ENCODE measurements around the gene ZKSCAN2.

DNA sequence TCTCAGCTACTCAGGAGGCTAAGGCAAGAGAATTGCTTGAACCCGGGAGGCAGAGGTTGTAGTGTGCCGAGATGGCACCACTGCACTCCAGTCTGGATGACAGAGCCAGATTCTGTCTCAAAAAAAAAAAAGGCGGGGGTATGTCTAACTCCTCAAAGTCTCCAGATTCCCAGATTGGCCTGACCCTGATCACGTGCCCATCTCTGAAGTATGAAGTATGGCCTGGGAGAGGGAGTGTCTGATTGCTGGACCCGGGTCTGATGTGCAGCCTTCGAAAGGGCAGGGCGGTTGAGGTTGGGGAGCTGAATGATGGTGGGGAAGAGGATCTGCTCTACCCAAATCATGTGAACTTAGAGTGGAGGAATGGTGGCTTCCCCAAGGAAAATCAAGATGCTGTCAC is 58.2 kb downstream of the ZKSCAN2 start:
- TF ChIP-seq POLR2A (IDR thresholded peaks at IDR 0.05; ENCODE audit: low read depth, low read length): no peak
- TF ChIP-seq RAD21 (IDR thresholded peaks at IDR 0.05; ENCODE audit: low read length): no peak
- TF ChIP-seq, protein P1, sequence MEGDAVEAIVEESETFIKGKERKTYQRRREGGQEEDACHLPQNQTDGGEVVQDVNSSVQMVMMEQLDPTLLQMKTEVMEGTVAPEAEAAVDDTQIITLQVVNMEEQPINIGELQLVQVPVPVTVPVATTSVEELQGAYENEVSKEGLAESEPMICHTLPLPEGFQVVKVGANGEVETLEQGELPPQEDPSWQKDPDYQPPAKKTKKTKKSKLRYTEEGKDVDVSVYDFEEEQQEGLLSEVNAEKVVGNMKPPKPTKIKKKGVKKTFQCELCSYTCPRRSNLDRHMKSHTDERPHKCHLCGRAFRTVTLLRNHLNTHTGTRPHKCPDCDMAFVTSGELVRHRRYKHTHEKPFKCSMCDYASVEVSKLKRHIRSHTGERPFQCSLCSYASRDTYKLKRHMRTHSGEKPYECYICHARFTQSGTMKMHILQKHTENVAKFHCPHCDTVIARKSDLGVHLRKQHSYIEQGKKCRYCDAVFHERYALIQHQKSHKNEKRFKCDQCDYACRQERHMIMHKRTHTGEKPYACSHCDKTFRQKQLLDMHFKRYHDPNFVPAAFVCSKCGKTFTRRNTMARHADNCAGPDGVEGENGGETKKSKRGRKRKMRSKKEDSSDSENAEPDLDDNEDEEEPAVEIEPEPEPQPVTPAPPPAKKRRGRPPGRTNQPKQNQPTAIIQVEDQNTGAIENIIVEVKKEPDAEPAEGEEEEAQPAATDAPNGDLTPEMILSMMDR (conservative IDR thresholded peaks at IDR 0.05; ENCODE audit: low read depth, low read length): no peak
- TF ChIP-seq BHLHE40 (IDR thresholded peaks at IDR 0.05; ENCODE audit: low read depth, low read length): no peak
- no peak for TF ChIP-seq MAFK (IDR thresholded peaks at IDR 0.05; ENCODE audit: low read depth, low read length)
- TF ChIP-seq, protein P2, sequence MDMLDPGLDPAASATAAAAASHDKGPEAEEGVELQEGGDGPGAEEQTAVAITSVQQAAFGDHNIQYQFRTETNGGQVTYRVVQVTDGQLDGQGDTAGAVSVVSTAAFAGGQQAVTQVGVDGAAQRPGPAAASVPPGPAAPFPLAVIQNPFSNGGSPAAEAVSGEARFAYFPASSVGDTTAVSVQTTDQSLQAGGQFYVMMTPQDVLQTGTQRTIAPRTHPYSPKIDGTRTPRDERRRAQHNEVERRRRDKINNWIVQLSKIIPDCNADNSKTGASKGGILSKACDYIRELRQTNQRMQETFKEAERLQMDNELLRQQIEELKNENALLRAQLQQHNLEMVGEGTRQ (IDR thresholded peaks at IDR 0.05; ENCODE audit: low read depth, low read length): no peak
- no peak for TF ChIP-seq MAZ (IDR thresholded peaks at IDR 0.05; ENCODE audit: borderline replicate concordance, low read depth, low read length)
- no peak for TF ChIP-seq FOS (IDR thresholded peaks at IDR 0.05; ENCODE audit: low read depth, low read length)
- TF ChIP-seq SMC3 (IDR thresholded peaks at IDR 0.05; ENCODE audit: low read depth, low read length): no peak
- TF ChIP-seq RFX5 (IDR thresholded peaks at IDR 0.05; ENCODE audit: low read depth, low read length): no peak

All from IMR-90 (cell line).